Transverse colon (tissue), 4 donors: ENCODE data around the gene PCCB. TPM values are rescaled to one million over a fixed set of nuclear protein-coding genes. Genes with fewer than 3 reads are reported as not detected.
A peak's percentile ranks its signal among the peaks of the same experiment; 100 is the strongest.

Source experiments
- DNase-seq: peaks from one replicate; pipeline ENCODE4 v3.0.0-alpha.2; 2019
- H3K27ac ChIP-seq, 4 donors: fragments of 200-600 bp; sonication (generic); 2 replicates each; pipeline ENCODE4 v1.5.1; 2016 to 2018; ENCODE audit warnings: inconsistent platforms in 4 of 4
- H3K27me3 ChIP-seq: fragments of 200-600 bp; sonication (generic); 2 replicates; pipeline ENCODE4 v1.5.1; 2017; ENCODE audit warnings: inconsistent platforms
- H3K36me3 ChIP-seq, 4 donors: fragments of 200-600 bp; sonication (generic); 2 replicates each; pipeline ENCODE4 v1.5.1; 2017 to 2019; ENCODE audit warnings: inconsistent platforms in 4 of 4
- H3K4me1 ChIP-seq, 4 donors: fragments of 200-600 bp; sonication (generic); 2 replicates each; pipeline ENCODE4 v1.5.1; 2017 to 2020; ENCODE audit warnings: inconsistent platforms in 4 of 4
- H3K4me3 ChIP-seq, 4 donors: fragments of 200-600 bp; sonication (generic); 1 replicate in 1 of 4; 2 replicates in 3 of 4; pipeline versions ENCODE4 v1.5.1 to v1.6.1; 2017 to 2019; ENCODE audit warnings: inconsistent platforms in 4 of 4
- H3K9me3 ChIP-seq, 2 donors: fragments of 200-600 bp; sonication (generic); 2 replicates each; pipeline ENCODE4 v1.5.1; 2017 to 2019; ENCODE audit warnings: inconsistent platforms in 2 of 2
- EP300 ChIP-seq: sonication (generic); formaldehyde crosslinking; IDR thresholded peaks from one replicate; pipeline ENCODE4 v1.6.1; 2017; ENCODE audit warnings: antibody characterized with exemption, low read depth
- POLR2A ChIP-seq: fragments of 450-650 bp; IDR thresholded peaks from one replicate; pipeline ENCODE4 v1.6.1; 2016; ENCODE audit warnings: antibody characterized with exemption, mild to moderate bottlenecking, moderate library complexity
- POLR2AphosphoS5 ChIP-seq, 3 donors: sonication (generic); formaldehyde crosslinking; IDR thresholded peaks; one replicate each; pipeline ENCODE4 v1.6.1; 2016; ENCODE audit warnings: antibody characterized with exemption in 3 of 3
- WGBS, 2 donors: methylation state at CpG; one replicate each; pipeline ENCODE4 v1.1.5; 2018; ENCODE audit warnings: low coverage in 1 of 2; 5-methylcytosine and 5-hydroxymethylcytosine counted together
- in situ Hi-C, 4 donors: fragments of 200-750 bp; cut with MboI; loops; one replicate each; pipeline versions ENCODE4 v1.15.0 to v1.15.1; 2017; ENCODE audit warnings: low sequenced_read_pairs in 3 of 4, low pct_ligation_motif_present in 1 of 4, low pct_unique_long_range_greater_than_20kb in 1 of 4
- intact Hi-C: fragments of 100-400 bp; cut with DNase I; formaldehyde crosslinking; loops from one replicate; pipeline ENCODE4 v1.15.1; 2023; ENCODE audit warnings: low total_unique reads
- total RNA-seq, 4 donors: library from RNA; depleted of rRNA; stranded (reverse); fragments of >200 nt; gene quantifications; one replicate each; pipeline ENCODE4 v1.1.0, GENCODE V29; 2016
- TF ChIP-seq, protein P1 (sequence below), 5 experiments: fragments of 200-600 bp in 3 of 5; fragments of 450-650 bp in 2 of 5; sonication (generic) in 3 of 5; IDR thresholded peaks; 1 replicate in 2 of 5; 2 replicates in 3 of 5; pipeline ENCODE4 v1.5.1; 2016 to 2017; ENCODE audit warnings: antibody characterized with exemption in 5 of 5, inconsistent platforms in 3 of 5, mild to moderate bottlenecking in 2 of 5, moderate library complexity in 1 of 5

Gene PCCB
- total RNA-seq, 4 donors from 2014 or later: 5.2 to 63.1 (median 48.0) TPM

- 86% methylated on average over 6 of the region's 6 CpGs; no CpG with 5 or more reads in 1 of the 2 donors for WGBS, 2 donors
- in situ Hi-C loops: no loop called here
- intact Hi-C loops: no loop called here
Observed at GRCh38 chr3:136249593-136249992, 547 bp upstream of the PCCB start.

DNA sequence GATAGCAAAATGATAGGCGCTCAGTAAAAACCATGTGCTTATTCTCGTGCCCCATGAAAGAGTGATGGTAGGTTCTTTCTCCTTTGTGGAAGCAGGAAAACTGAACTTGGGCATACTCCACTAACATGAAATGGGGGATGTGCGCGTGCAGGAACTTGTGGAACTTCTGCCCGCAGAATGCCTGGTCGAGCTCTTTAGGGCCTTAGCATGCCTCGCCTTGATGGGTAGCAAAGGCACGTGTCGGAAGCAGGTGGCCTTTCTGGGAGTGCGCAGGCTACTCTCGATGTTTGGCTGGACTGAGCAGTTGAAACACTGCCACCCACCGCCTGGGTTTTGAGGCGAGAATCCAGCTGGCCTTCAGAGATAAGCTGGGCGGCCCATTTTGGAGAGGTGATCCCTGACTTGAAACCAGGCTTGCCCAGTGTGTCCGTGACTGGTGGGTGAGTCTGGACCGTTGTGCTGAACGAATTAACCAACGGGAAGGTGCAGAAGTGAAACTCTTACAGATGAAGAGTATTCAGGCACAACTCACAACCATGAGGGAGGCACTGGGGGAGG, 842 bp downstream of the PCCB start:
- H3K27ac ChIP-seq: peak overlapping the region; percentile 87 to 95 (median 92)
- no peak for TF ChIP-seq POLR2AphosphoS5 (IDR thresholded peaks at IDR 0.05)
- no peak for TF ChIP-seq EP300
- no peak for TF ChIP-seq POLR2A
- in situ Hi-C loops: loop anchor here (10.0 to 25.0 kb wide), 2 partner anchors 164 to 166 kb away; no protein-coding TSS in a partner anchor
- H3K9me3 ChIP-seq: no peaks in the 10 kb centered on the region
- DNase-seq: peak; percentile 69
- H3K27me3 ChIP-seq: no peaks in the 10 kb centered on the region
- peaks cover 7 to 22% (median 14%) of the 10 kb centered on the region in 4 donors for H3K4me1 ChIP-seq
- peak overlapping the region; percentile 41 to 66 (median 56) for H3K4me3 ChIP-seq
- WGBS, 2 donors: 27% methylated on average over 18 of the region's 18 CpGs; no CpG with 5 or more reads in 1 of the 2 donors
- intact Hi-C loops: loop anchor here (2.0 to 10.0 kb wide), 2 partner anchors 56 to 180 kb away; partner anchors contain the start of gene MSL2
- H3K36me3 ChIP-seq: no peaks in the 10 kb centered on the region

More at GRCh38 chr3:136249593-136249992, 547 bp upstream of the PCCB start:
- Histone ChIP-seq H3K4me3 (peak overlapping the region; percentile 8 to 66 (median 52)), H3K4me1 (peaks cover 7 to 17% (median 11%) of the 10 kb centered on the region in 4 donors), H3K9me3 (no peaks in the 10 kb centered on the region), H3K27ac (peak overlapping the region; percentile 87 to 95 (median 92)), H3K36me3 (no peaks in the 10 kb centered on the region), H3K27me3 (no peaks in the 10 kb centered on the region)
- TF ChIP-seq POLR2AphosphoS5 (IDR thresholded peaks at IDR 0.05) (no peak), POLR2A (no peak), EP300 (no peak)
- TF ChIP-seq, protein P1, sequence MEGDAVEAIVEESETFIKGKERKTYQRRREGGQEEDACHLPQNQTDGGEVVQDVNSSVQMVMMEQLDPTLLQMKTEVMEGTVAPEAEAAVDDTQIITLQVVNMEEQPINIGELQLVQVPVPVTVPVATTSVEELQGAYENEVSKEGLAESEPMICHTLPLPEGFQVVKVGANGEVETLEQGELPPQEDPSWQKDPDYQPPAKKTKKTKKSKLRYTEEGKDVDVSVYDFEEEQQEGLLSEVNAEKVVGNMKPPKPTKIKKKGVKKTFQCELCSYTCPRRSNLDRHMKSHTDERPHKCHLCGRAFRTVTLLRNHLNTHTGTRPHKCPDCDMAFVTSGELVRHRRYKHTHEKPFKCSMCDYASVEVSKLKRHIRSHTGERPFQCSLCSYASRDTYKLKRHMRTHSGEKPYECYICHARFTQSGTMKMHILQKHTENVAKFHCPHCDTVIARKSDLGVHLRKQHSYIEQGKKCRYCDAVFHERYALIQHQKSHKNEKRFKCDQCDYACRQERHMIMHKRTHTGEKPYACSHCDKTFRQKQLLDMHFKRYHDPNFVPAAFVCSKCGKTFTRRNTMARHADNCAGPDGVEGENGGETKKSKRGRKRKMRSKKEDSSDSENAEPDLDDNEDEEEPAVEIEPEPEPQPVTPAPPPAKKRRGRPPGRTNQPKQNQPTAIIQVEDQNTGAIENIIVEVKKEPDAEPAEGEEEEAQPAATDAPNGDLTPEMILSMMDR (IDR thresholded peaks at IDR 0.05): no peak
- no peak for DNase-seq

GRCh38 chr3:136251511-136251910, 1.4 kb downstream of the PCCB start:
- intact Hi-C loops: loop anchor here (2.0 to 10.0 kb wide), 2 partner anchors 57 to 181 kb away; partner anchors contain the start of gene MSL2
- TF ChIP-seq POLR2A (no peak), POLR2AphosphoS5 (IDR thresholded peaks at IDR 0.05) (no peak), EP300 (no peak)
- TF ChIP-seq, protein P1 (IDR thresholded peaks at IDR 0.05): no peak
- WGBS, 2 donors: 66 to 90% methylated on average over 3 of the region's 3 CpGs

DNA sequence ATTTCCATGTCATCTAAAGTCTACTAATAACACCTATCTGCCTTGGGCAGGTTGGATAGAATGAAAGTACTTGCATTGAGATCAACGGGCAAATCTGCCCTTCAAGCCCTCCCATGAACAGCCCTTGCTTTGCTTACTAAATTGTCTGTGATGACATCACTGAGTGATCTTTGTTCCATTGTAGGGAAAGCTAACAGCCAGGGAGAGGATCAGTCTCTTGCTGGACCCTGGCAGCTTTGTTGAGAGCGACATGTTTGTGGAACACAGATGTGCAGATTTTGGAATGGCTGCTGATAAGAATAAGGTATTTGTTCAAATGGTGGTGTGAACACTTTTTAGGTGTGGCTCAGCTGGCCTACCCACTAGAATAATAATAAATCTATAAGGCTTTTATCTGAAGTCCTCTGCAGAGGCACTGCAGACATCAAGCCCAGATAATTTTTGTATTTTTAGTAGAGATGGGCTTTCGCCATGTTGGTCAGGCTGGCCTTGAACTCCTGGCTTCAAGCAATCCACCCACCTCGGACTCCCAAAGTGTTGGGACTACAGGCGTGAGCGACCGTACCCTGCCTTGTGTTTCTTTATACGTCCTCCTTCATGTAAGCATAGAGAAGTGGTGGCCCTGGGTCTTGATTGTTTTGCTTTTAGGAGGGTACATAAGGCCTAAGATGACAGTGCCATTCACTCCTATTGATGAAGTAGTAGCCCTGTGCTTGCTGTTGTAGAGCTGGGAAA, 5.7 kb downstream of the PCCB start:
- in situ Hi-C loops (loop anchor here (10.0 to 25.0 kb wide), 2 partner anchors 169 to 171 kb away; no protein-coding TSS in a partner anchor), intact Hi-C loops (loop anchor here (10.0 kb wide), 1 partner anchor 61 kb away; the partner anchor contains the start of gene MSL2)
- Histone ChIP-seq H3K36me3 (peaks cover 0 to 26% (median 4%) of the 10 kb centered on the region in 4 donors), H3K27ac (peak overlapping the region; percentile 30 to 57 (median 36)), H3K4me1 (peaks cover 7 to 17% (median 13%) of the 10 kb centered on the region in 4 donors), H3K9me3 (no peaks in the 10 kb centered on the region), H3K4me3 (no peak overlapping the region), H3K27me3 (no peaks in the 10 kb centered on the region)
- DNase-seq: peak; percentile 25
- 91% methylated on average over 8 of the region's 8 CpGs; no CpG with 5 or more reads in 1 of the 2 donors for WGBS, 2 donors
- TF ChIP-seq POLR2AphosphoS5 (IDR thresholded peaks at IDR 0.05) (peak in 1 of 3 donors; percentile 20), EP300 (no peak)

More at GRCh38 chr3:136251511-136251910, 1.4 kb downstream of the PCCB start:
- DNase-seq: no peak
- peak overlapping the region in 1 of 4 donors; percentile 64 for H3K4me3 ChIP-seq
- in situ Hi-C loops: loop anchor here (10.0 to 25.0 kb wide), 2 partner anchors 164 to 167 kb away; no protein-coding TSS in a partner anchor
- no peaks in the 10 kb centered on the region for H3K27me3 ChIP-seq
- peak overlapping the region; percentile 87 to 95 (median 92) for H3K27ac ChIP-seq
- H3K4me1 ChIP-seq: peaks cover 7 to 22% (median 14%) of the 10 kb centered on the region in 4 donors
- peaks cover 0 to 2% (median 0%) of the 10 kb centered on the region in 4 donors for H3K36me3 ChIP-seq
- H3K9me3 ChIP-seq: no peaks in the 10 kb centered on the region
